ENCODE measurements around the gene TTC23.

- no peak for TF ChIP-seq CTCF (IDR thresholded peaks at IDR 0.05)
- no peak for TF ChIP-seq ZFX (IDR thresholded peaks at IDR 0.05; ENCODE audit: borderline replicate concordance)
Measured at GRCh38 chr15:99212406-99212805, 37.0 kb downstream of the TTC23 start.
